ENCODE results near the gene MARVELD1. TPM values are rescaled to one million over a fixed set of nuclear protein-coding genes. Genes with fewer than 3 reads are reported as not detected.

The MARVELD1 gene
- total and polyA plus RNA-seq, 2 of the 8 experiments (the other 6 are each of a cell fraction or from before 2014, with no cell fraction given): 28.1 to 37.3 TPM

GRCh38 chr10:97752956-97753355 is 39.4 kb downstream of the MARVELD1 start (continued):
- TF ChIP-seq RAD21 (IDR thresholded peaks at IDR 0.05 in 1 of 2, conservative IDR thresholded peaks at IDR 0.05 in 1 of 2; ENCODE audit: low read depth in 2 of 2, low read length in 2 of 2): no peak
- TF ChIP-seq SUZ12 (IDR thresholded peaks at IDR 0.05; ENCODE audit: low read length): no peak
